Stomach (tissue), 4 donors: Measurements from ENCODE around the gene MANEAL.

Source experiments
- CTCF ChIP-seq, 7 experiments: fragments of 450-650 bp in 4 of 7; fragments of 200-600 bp in 3 of 7; sonication (generic) in 3 of 7; IDR thresholded peaks; one replicate each; pipeline ENCODE4 v1.5.1; 2016 to 2019; ENCODE audit warnings: antibody characterized with exemption in 7 of 7, control low read depth in 2 of 7, mild to moderate bottlenecking in 1 of 7
- POLR2A ChIP-seq, 4 donors: fragments of 450-650 bp; IDR thresholded peaks; one replicate each; pipeline ENCODE4 v1.6.1; 2016; ENCODE audit warnings: antibody characterized with exemption in 4 of 4, control low read depth in 2 of 4, mild to moderate bottlenecking in 1 of 4, moderate library complexity in 1 of 4

- no peak for TF ChIP-seq CTCF (IDR thresholded peaks at IDR 0.05)
- TF ChIP-seq POLR2A (IDR thresholded peaks at IDR 0.05), result no peak
Observed at GRCh38 chr1:37776946-37777516, 16.6 kb upstream of the MANEAL start.
